Fibroblast of lung (primary cell): Measurements from ENCODE around the gene SDF2L1. TPM values are rescaled to one million over a fixed set of nuclear protein-coding genes. Genes with fewer than 3 reads are reported as not detected.

Source experiments
- DNase-seq, 2 donors: peaks; one replicate each; pipeline versions ENCODE4 v3.0.0 to v3.0.0-alpha.2; 2010; ENCODE audit warnings: low read depth in 2 of 2
- H2AFZ ChIP-seq: 2 replicates; pipeline ENCODE4 v1.5.1; 2012; ENCODE audit warnings: low read length, control low read depth, inconsistent platforms
- H3K27ac ChIP-seq: 2 replicates; pipeline ENCODE4 v1.5.1; 2011; ENCODE audit warnings: low read length, control low read depth; ENCODE audit not compliant: insufficient read depth
- H3K27me3 ChIP-seq: 2 replicates; pipeline ENCODE4 v1.5.1; 2011; ENCODE audit warnings: mild to moderate bottlenecking, low read length; ENCODE audit not compliant: control insufficient read depth, insufficient read depth
- H3K36me3 ChIP-seq: 2 replicates; pipeline ENCODE4 v1.5.1; 2011; ENCODE audit warnings: low read length; ENCODE audit not compliant: control insufficient read depth, insufficient read depth
- H3K4me1 ChIP-seq: 2 replicates; pipeline ENCODE4 v1.5.1; 2011; ENCODE audit warnings: low read length; ENCODE audit not compliant: control insufficient read depth, insufficient read depth; ENCODE audit errors: extremely low read depth
- H3K4me2 ChIP-seq: 2 replicates; pipeline ENCODE4 v1.5.1; 2011; ENCODE audit warnings: low read length, control low read depth; ENCODE audit not compliant: insufficient read depth; ENCODE audit errors: extremely low read depth
- H3K4me3 ChIP-seq, 4 experiments: fragments of 200-600 bp in 1 of 4; sonication (generic) in 1 of 4; replicated peaks in 1 of 4; 2 replicates each; pipeline ENCODE4 v1.5.1; 2011 to 2016; ENCODE audit warnings: low read length in 4 of 4, low read depth in 3 of 4, mild to moderate bottlenecking in 3 of 4, control low read depth in 2 of 4, inconsistent platforms in 1 of 4, mixed read lengths in 1 of 4; ENCODE audit not compliant: insufficient read depth in 1 of 4; ENCODE audit errors: control extremely low read depth in 1 of 4
- H3K79me2 ChIP-seq: 2 replicates; pipeline ENCODE4 v1.5.1; 2012; ENCODE audit warnings: mild to moderate bottlenecking, low read length, inconsistent platforms; ENCODE audit not compliant: control insufficient read depth, insufficient read depth
- H3K9ac ChIP-seq: 2 replicates; pipeline ENCODE4 v1.5.1; 2011; ENCODE audit warnings: mild to moderate bottlenecking, low read length, control low read depth; ENCODE audit not compliant: insufficient read depth
- H3K9me3 ChIP-seq: 2 replicates; pipeline ENCODE4 v1.5.1; 2012; ENCODE audit warnings: low read depth, low read length; ENCODE audit not compliant: control insufficient read depth, insufficient read depth
- H4K20me1 ChIP-seq: 2 replicates; pipeline ENCODE4 v1.5.1; 2011; ENCODE audit warnings: low read length; ENCODE audit not compliant: control insufficient read depth, insufficient read depth; ENCODE audit errors: extremely low read depth
- CTCF ChIP-seq, 2 donors: IDR thresholded peaks in 1 of 2; conservative IDR thresholded peaks in 1 of 2; 1 replicate in 1 of 2; 2 replicates in 1 of 2; pipeline ENCODE4 v1.5.1; 2011 to 2012; ENCODE audit warnings: low read length in 2 of 2, control low read depth in 1 of 2, inconsistent platforms in 1 of 2, low read depth in 1 of 2, mild to moderate bottlenecking in 1 of 2
- EZH2 ChIP-seq: IDR thresholded peaks from 2 replicates; pipeline ENCODE4 v1.5.1; 2012; ENCODE audit warnings: low read length, control low read depth, mild to moderate bottlenecking; ENCODE audit errors: missing control alignments
- polyA plus RNA-seq, 2 donors: library from polyadenylated mRNA; depleted of rRNA in 1 of 2; stranded (reverse) in 1 of 2; unstranded in 1 of 2; fragments of >200 nt; gene quantifications; 2 replicates each; pipeline ENCODE4 v1.2.1, GENCODE V29; 2011 to 2012; ENCODE audit warnings: missing spikeins in 1 of 2
- total RNA-seq: library from RNA; depleted of rRNA; stranded (reverse); fragments of >200 nt; gene quantifications from 2 replicates; pipeline ENCODE4 v1.2.1, GENCODE V29; 2014

Gene SDF2L1
- total and polyA plus RNA-seq, 2 donors (not counting 1 experiment from before 2014, with no cell fraction given): 12.0 to 13.2 TPM

GRCh38 chr22:21685164-21685513 lies 43.0 kb downstream of the SDF2L1 start:
- no peak overlapping the region for H3K4me3 ChIP-seq
- H3K27ac ChIP-seq: no peak overlapping the region
- no peak overlapping the region for H3K9ac ChIP-seq
- H3K4me2 ChIP-seq: no peak overlapping the region
- H3K27me3 ChIP-seq: no peaks in the 10 kb centered on the region
- H3K9me3 ChIP-seq: no peaks in the 10 kb centered on the region
- H3K4me1 ChIP-seq: no peaks in the 10 kb centered on the region
- no peak overlapping the region for H2AFZ ChIP-seq
- no peaks in the 10 kb centered on the region for H3K79me2 ChIP-seq
- TF ChIP-seq EZH2: no peak
- TF ChIP-seq CTCF (conservative IDR thresholded peaks at IDR 0.05 in 1 of 2, IDR thresholded peaks at IDR 0.05 in 1 of 2; ENCODE audit: low read depth in 1 of 2, low read length in 2 of 2): no peak
- peaks cover 21% of the 10 kb centered on the region for H3K36me3 ChIP-seq
- H4K20me1 ChIP-seq: no peaks in the 10 kb centered on the region
- DNase-seq: no peak

GRCh38 chr22:21686193-21686608 lies 44.1 kb downstream of the SDF2L1 start:
- H2AFZ ChIP-seq: no peak overlapping the region
- peaks cover 19% of the 10 kb centered on the region for H3K36me3 ChIP-seq
- no peaks in the 10 kb centered on the region for H4K20me1 ChIP-seq
- no peaks in the 10 kb centered on the region for H3K27me3 ChIP-seq
- no peaks in the 10 kb centered on the region for H3K4me1 ChIP-seq
- no peaks in the 10 kb centered on the region for H3K9me3 ChIP-seq
- no peak overlapping the region for H3K27ac ChIP-seq
- DNase-seq: no peak
- no peak overlapping the region for H3K4me2 ChIP-seq
- no peak for TF ChIP-seq CTCF (conservative IDR thresholded peaks at IDR 0.05 in 1 of 2, IDR thresholded peaks at IDR 0.05 in 1 of 2; ENCODE audit: low read depth in 1 of 2, low read length in 2 of 2)
- TF ChIP-seq EZH2: no peak
- H3K4me3 ChIP-seq: no peak overlapping the region
- no peaks in the 10 kb centered on the region for H3K79me2 ChIP-seq
- no peak overlapping the region for H3K9ac ChIP-seq

GRCh38 chr22:21686634-21687393 lies 44.7 kb downstream of the SDF2L1 start:
- Histone ChIP-seq H3K9me3 (no peaks in the 10 kb centered on the region), H3K27ac (no peak overlapping the region), H3K4me1 (no peaks in the 10 kb centered on the region), H3K27me3 (no peaks in the 10 kb centered on the region), H2AFZ (no peak overlapping the region), H3K4me2 (no peak overlapping the region), H3K9ac (no peak overlapping the region), H3K4me3 (no peak overlapping the region), H4K20me1 (no peaks in the 10 kb centered on the region), H3K36me3 (peaks cover 19% of the 10 kb centered on the region), H3K79me2 (no peaks in the 10 kb centered on the region)
- no peak for TF ChIP-seq CTCF (conservative IDR thresholded peaks at IDR 0.05 in 1 of 2, IDR thresholded peaks at IDR 0.05 in 1 of 2; ENCODE audit: low read depth in 1 of 2, low read length in 2 of 2)
- no peak for TF ChIP-seq EZH2
- DNase-seq: no peak
